HepG2 (cell line): ENCODE data around the gene AUTS2. TPM values are rescaled to one million over a fixed set of nuclear protein-coding genes. Genes with fewer than 3 reads are reported as not detected.

ENCODE experiments used
- ATAC-seq: fragments of 200-7000 bp; cut with Tn5 transposase; 3 replicates; pipeline ENCODE4 v1.9.1; 2020; ENCODE audit warnings: mild to moderate bottlenecking, moderate library complexity
- BruUV-seq: library from RNA; stranded (reverse); fragments of 400-500 nt; replicated peaks from 2 replicates; lab custom pipeline; 2021; lab: Mats Ljungman, UMichigan
- CTCF ChIA-PET: fragments of 300-600 bp; formaldehyde crosslinking; extraction: SDS; loops from one replicate; lab custom pipeline; 2021; ENCODE audit warnings: low total read pairs, inconsistent platforms, low intra/inter-chr PET ratio; lab: Yijun Ruan, JAX
- POLR2A ChIA-PET: fragments of 350-600 bp; sonication (Branson Sonifier 250); formaldehyde crosslinking; loops from one replicate; lab custom pipeline; 2020; ENCODE audit warnings: antibody characterized with exemption, inconsistent platforms; lab: Yijun Ruan, JAX
- DNase-seq: peaks from one replicate; pipeline ENCODE4 v3.0.0-alpha.2; 2015; ENCODE audit warnings: low spot score
- FAIRE-seq: peaks from 3 replicates; lab custom pipeline; 2011; peaks lifted over from hg19 to GRCh38; lab: Jason Lieb, UNC
- H2AFZ ChIP-seq: one replicate; pipeline ENCODE4 v1.6.1; 2011; ENCODE audit warnings: low read length, inconsistent platforms
- H3K27ac ChIP-seq: fragments of 300-600 bp; 3 replicates; pipeline ENCODE4 v1.8.0; 2011; ENCODE audit warnings: mixed run types, mild to moderate bottlenecking, mixed read lengths, low read length, inconsistent platforms; ENCODE audit not compliant: insufficient read depth; ENCODE audit errors: extremely low read length
- H3K27me3 ChIP-seq, 2 experiments: fragments of 200-600 bp in 1 of 2; 2 replicates in 1 of 2; 3 replicates in 1 of 2; pipeline versions ENCODE4 v1.6.0 to v1.8.0; 2011; ENCODE audit warnings: low read length in 2 of 2, mild to moderate bottlenecking in 2 of 2, moderate library complexity in 2 of 2, inconsistent platforms in 1 of 2; ENCODE audit not compliant: insufficient read depth in 2 of 2, control insufficient read depth in 1 of 2
- H3K36me3 ChIP-seq, 2 experiments: fragments of 200-600 bp in 1 of 2; replicated peaks in 1 of 2; 2 replicates in 1 of 2; 3 replicates in 1 of 2; pipeline versions ENCODE4 v1.5.1 to v1.8.0; 2011; ENCODE audit warnings: low read length in 2 of 2, inconsistent platforms in 1 of 2; ENCODE audit not compliant: insufficient read depth in 2 of 2, control insufficient read depth in 1 of 2
- H3K4me1 ChIP-seq: 2 replicates; pipeline ENCODE4 v1.5.1; 2012; ENCODE audit warnings: low read length, inconsistent platforms; ENCODE audit not compliant: insufficient read depth
- H3K4me2 ChIP-seq: 2 replicates; pipeline ENCODE4 v1.6.0; 2011; ENCODE audit warnings: low read depth, low read length, inconsistent platforms
- H3K4me3 ChIP-seq, 3 experiments: fragments of 200-600 bp in 1 of 3; sonication (generic), shearing (Covaris generic) in 1 of 3; replicated peaks in 1 of 3; 2 replicates each; pipeline ENCODE4 v1.5.1; 2011 to 2016; ENCODE audit warnings: low read length in 3 of 3, inconsistent platforms in 2 of 3, low read depth in 2 of 3, mild to moderate bottlenecking in 2 of 3, control low read depth in 1 of 3, mixed read lengths in 1 of 3; ENCODE audit not compliant: insufficient read depth in 1 of 3
- H3K79me2 ChIP-seq: one replicate; pipeline ENCODE4 v1.6.1; 2011; ENCODE audit warnings: low read length, inconsistent platforms; ENCODE audit not compliant: insufficient read depth
- H3K9ac ChIP-seq: 2 replicates; pipeline ENCODE4 v1.6.0; 2011; ENCODE audit warnings: mild to moderate bottlenecking, low read depth, low read length, inconsistent platforms; ENCODE audit not compliant: insufficient read depth
- H3K9me3 ChIP-seq: 2 replicates; pipeline ENCODE4 v1.5.1; 2012; ENCODE audit warnings: mild to moderate bottlenecking, low read length
- H4K20me1 ChIP-seq: 2 replicates; pipeline ENCODE4 v1.6.0; 2011; ENCODE audit warnings: inconsistent platforms, mild to moderate bottlenecking, low read length, moderate library complexity; ENCODE audit not compliant: insufficient read depth
- CBFB ChIP-seq: sonication (generic); formaldehyde crosslinking; IDR thresholded peaks from 2 replicates; pipeline ENCODE4 v1.4.0; 2020; ENCODE audit warnings: missing genetic modification reagents
- ERF ChIP-seq: IDR thresholded peaks from 2 replicates; pipeline ENCODE4 v1.6.1; 2018; ENCODE audit warnings: missing biosample characterization, missing genetic modification reagents
- ETV6 ChIP-seq: sonication (generic); formaldehyde crosslinking; conservative IDR thresholded peaks from 2 replicates; pipeline ENCODE4 v1.4.0; 2020; ENCODE audit warnings: missing genetic modification reagents
- FUBP1 ChIP-seq: sonication (generic); formaldehyde crosslinking; IDR thresholded peaks from 2 replicates; pipeline ENCODE4 v1.5.1; 2020; ENCODE audit warnings: missing genetic modification reagents, mild to moderate bottlenecking, borderline replicate concordance
- JUN ChIP-seq: sonication (generic); formaldehyde crosslinking; IDR thresholded peaks from 2 replicates; pipeline ENCODE4 v1.4.0; 2020; ENCODE audit warnings: mild to moderate bottlenecking, missing genetic modification reagents
- MYNN ChIP-seq: sonication (generic); formaldehyde crosslinking; IDR thresholded peaks from 2 replicates; pipeline ENCODE4 v1.4.0; 2020; ENCODE audit warnings: mild to moderate bottlenecking, low read depth, missing genetic modification reagents
- NR1H2 ChIP-seq: sonication (generic); formaldehyde crosslinking; IDR thresholded peaks from 2 replicates; pipeline ENCODE4 v1.8.1; 2022; ENCODE audit warnings: low read depth, missing genetic modification reagents, borderline replicate concordance
- RFXAP ChIP-seq: sonication (generic); formaldehyde crosslinking; IDR thresholded peaks from 2 replicates; pipeline ENCODE4 v1.4.0; 2020; ENCODE audit warnings: missing genetic modification reagents, borderline replicate concordance
- ZC3H13 ChIP-seq: sonication (generic); formaldehyde crosslinking; IDR thresholded peaks from 2 replicates; pipeline ENCODE4 v1.8.1; 2023; ENCODE audit warnings: mild to moderate bottlenecking, missing genetic modification reagents, moderate library complexity
- ZFYVE20 ChIP-seq: sonication (generic); formaldehyde crosslinking; IDR thresholded peaks from 2 replicates; pipeline ENCODE4 v1.8.0; 2023; ENCODE audit warnings: low read depth, mild to moderate bottlenecking, moderate library complexity, missing genetic modification reagents, borderline replicate concordance
- ZNF343 ChIP-seq: sonication (generic); formaldehyde crosslinking; IDR thresholded peaks from 2 replicates; pipeline ENCODE4 v1.4.0; 2020; ENCODE audit warnings: mild to moderate bottlenecking, missing genetic modification reagents
- ZNF605 ChIP-seq: sonication (generic); formaldehyde crosslinking; IDR thresholded peaks from 2 replicates; pipeline ENCODE4 v1.8.0; 2022; ENCODE audit warnings: mild to moderate bottlenecking, missing genetic modification reagents
- ZNF629 ChIP-seq: sonication (generic); formaldehyde crosslinking; conservative IDR thresholded peaks from 2 replicates; pipeline ENCODE4 v1.5.0; 2020; ENCODE audit warnings: missing genetic modification reagents
- ZNF672 ChIP-seq: sonication (generic); formaldehyde crosslinking; IDR thresholded peaks from 2 replicates; pipeline ENCODE4 v1.8.1; 2022; ENCODE audit warnings: missing genetic modification reagents
- ZNF713 ChIP-seq: sonication (generic); formaldehyde crosslinking; IDR thresholded peaks from 2 replicates; pipeline ENCODE4 v1.4.0; 2020; ENCODE audit warnings: mild to moderate bottlenecking, missing genetic modification reagents
- ZNF850 ChIP-seq: sonication (generic); formaldehyde crosslinking; conservative IDR thresholded peaks from 2 replicates; pipeline ENCODE4 v1.9.0; 2021; ENCODE audit warnings: mild to moderate bottlenecking, missing genetic modification reagents
- WGBS: methylation state at CpG from one replicate; pipeline ENCODE4 v1.1.6; 2017; ENCODE audit warnings: low lambda C conversion rate; 5-methylcytosine and 5-hydroxymethylcytosine counted together
- in situ Hi-C: cut with HindIII; loops from 2 replicates; pipeline ENCODE4 v1.10.0; 2017; ENCODE audit warnings: low pct_unique_long_range_greater_than_20kb; ENCODE audit not compliant: extremely low pct_ligation_motif_present
- intact Hi-C: fragments of 100-400 bp; cut with micrococcal nuclease; formaldehyde crosslinking; loops from one replicate; pipeline ENCODE4 v1.10.0; 2022; ENCODE audit not compliant: unreplicated experiment
- polyA plus RNA-seq, 8 experiments: library from polyadenylated mRNA; depleted of rRNA in 3 of 8; stranded (reverse) in 7 of 8; unstranded in 1 of 8; fragments of >200 nt; fragmentation: Illumina TruSeq in 4 of 8; extraction: Trizol in 4 of 8; gene quantifications; 2 replicates each; pipeline versions ENCODE4 v1.2.1 to v1.2.3, GENCODE V29; 2011 to 2016; ENCODE audit warnings: low read depth in 4 of 8, missing spikeins in 1 of 8, mixed read lengths in 1 of 8; ENCODE audit not compliant: insufficient read depth in 1 of 8
- total RNA-seq, 5 experiments: library from RNA; depleted of rRNA; stranded (reverse); fragments of >200 nt; fragmentation: Illumina TruSeq; extraction: Trizol; gene quantifications; 2 replicates each; pipeline ENCODE4 v1.2.3, GENCODE V29; 2016; ENCODE audit warnings: low read depth in 1 of 5
- TF ChIP-seq, protein P1 (sequence below): sonication (generic); formaldehyde crosslinking; IDR thresholded peaks from 2 replicates; pipeline ENCODE4 v1.9.0; 2021; ENCODE audit warnings: missing genetic modification reagents, borderline replicate concordance

The AUTS2 gene
- total and polyA plus RNA-seq, 2 of the 13 experiments (the other 11 are each of a cell fraction or from before 2014, with no cell fraction given) = 0.38 TPM; not detected in 1

- Histone ChIP-seq H3K79me2 (no peaks in the 10 kb centered on the region), H2AFZ (no peak overlapping the region), H3K9ac (no peak overlapping the region), H3K4me3 (no peak overlapping the region), H3K36me3 (no peaks in the 10 kb centered on the region), H3K9me3 (no peaks in the 10 kb centered on the region), H3K27me3 (no peaks in the 10 kb centered on the region), H3K4me2 (no peak overlapping the region), H3K4me1 (no peaks in the 10 kb centered on the region), H4K20me1 (no peaks in the 10 kb centered on the region), H3K27ac (no peak overlapping the region)
- ChIA-PET POLR2A (no interaction called here), CTCF (no interaction called here)
- intact Hi-C loops (no loop called here), in situ Hi-C loops (no loop called here)
- DNase-seq (no peak), ATAC-seq (no peak), FAIRE-seq (no peak)
- TF ChIP-seq CBFB (CRISPR knock-in tag) (no peak), ETV6 (CRISPR knock-in tag) (no peak), ZNF605 (CRISPR knock-in tag) (no peak)
- no TSS peak for BruUV-seq
- 12% methylated on average over 6 of the region's 6 CpGs for WGBS
These were observed 946.9 kb downstream of the AUTS2 start for GRCh38 chr7:70545214-70545613.

DNA sequence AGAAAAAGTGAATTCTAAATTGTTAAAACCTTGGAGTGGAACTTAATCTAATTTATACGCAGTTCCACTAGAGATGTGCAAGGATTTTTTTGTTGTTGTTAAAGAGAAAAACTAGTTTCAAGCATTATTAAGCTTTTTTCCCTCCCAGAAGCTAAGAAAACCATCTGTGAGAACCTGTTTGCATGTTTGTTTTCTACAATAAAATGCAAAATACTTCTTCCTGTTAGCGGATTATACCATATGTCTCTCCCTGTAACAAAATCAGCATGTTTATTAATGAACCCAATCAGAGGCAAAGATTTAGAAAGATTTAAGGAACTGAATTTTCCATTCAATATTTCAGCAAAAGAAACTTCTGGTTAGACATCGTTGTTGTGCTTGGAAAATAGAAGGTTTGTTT, 953.9 kb downstream of the AUTS2 start:
- Histone ChIP-seq H3K9me3 (no peaks in the 10 kb centered on the region), H3K4me2 (no peak overlapping the region), H3K79me2 (no peaks in the 10 kb centered on the region), H3K27me3 (no peaks in the 10 kb centered on the region), H2AFZ (no peak overlapping the region), H3K27ac (no peak overlapping the region), H3K9ac (no peak overlapping the region), H3K4me3 (no peak overlapping the region), H3K4me1 (no peaks in the 10 kb centered on the region), H3K36me3 (no peaks in the 10 kb centered on the region), H4K20me1 (no peaks in the 10 kb centered on the region)
- CTCF ChIA-PET = no interaction called here
- ATAC-seq (no peak), FAIRE-seq (no peak), DNase-seq (no peak)
- in situ Hi-C loops (no loop called here), intact Hi-C loops (no loop called here)
- BruUV-seq = no TSS peak
- 27% methylated on average over 3 of the region's 3 CpGs for WGBS
- POLR2A ChIA-PET = no interaction called here
- no peak for TF ChIP-seq MYNN (CRISPR knock-in tag)
- TF ChIP-seq FUBP1 = no peak
- no peak for TF ChIP-seq JUN (CRISPR knock-in tag)
- TF ChIP-seq ZNF672 = no peak
- TF ChIP-seq ZNF713 = no peak
- TF ChIP-seq ZNF629 (CRISPR knock-in tag) = no peak
- no peak for TF ChIP-seq ERF (CRISPR knock-in tag)
- TF ChIP-seq RFXAP (CRISPR knock-in tag) = no peak
- no peak for TF ChIP-seq NR1H2 (CRISPR knock-in tag)
- no peak for TF ChIP-seq ZC3H13
- TF ChIP-seq, protein P1, sequence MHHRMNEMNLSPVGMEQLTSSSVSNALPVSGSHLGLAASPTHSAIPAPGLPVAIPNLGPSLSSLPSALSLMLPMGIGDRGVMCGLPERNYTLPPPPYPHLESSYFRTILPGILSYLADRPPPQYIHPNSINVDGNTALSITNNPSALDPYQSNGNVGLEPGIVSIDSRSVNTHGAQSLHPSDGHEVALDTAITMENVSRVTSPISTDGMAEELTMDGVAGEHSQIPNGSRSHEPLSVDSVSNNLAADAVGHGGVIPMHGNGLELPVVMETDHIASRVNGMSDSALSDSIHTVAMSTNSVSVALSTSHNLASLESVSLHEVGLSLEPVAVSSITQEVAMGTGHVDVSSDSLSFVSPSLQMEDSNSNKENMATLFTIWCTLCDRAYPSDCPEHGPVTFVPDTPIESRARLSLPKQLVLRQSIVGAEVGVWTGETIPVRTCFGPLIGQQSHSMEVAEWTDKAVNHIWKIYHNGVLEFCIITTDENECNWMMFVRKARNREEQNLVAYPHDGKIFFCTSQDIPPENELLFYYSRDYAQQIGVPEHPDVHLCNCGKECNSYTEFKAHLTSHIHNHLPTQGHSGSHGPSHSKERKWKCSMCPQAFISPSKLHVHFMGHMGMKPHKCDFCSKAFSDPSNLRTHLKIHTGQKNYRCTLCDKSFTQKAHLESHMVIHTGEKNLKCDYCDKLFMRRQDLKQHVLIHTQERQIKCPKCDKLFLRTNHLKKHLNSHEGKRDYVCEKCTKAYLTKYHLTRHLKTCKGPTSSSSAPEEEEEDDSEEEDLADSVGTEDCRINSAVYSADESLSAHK = no peak
- TF ChIP-seq ZNF850 (CRISPR knock-in tag) = no peak
- no peak for TF ChIP-seq ZNF343 (CRISPR knock-in tag)
- no peak for TF ChIP-seq ZFYVE20 (CRISPR knock-in tag)
